Thymus (tissue), 11 donors: ENCODE results near the gene STRIP2. TPM values are rescaled to one million over a fixed set of nuclear protein-coding genes. Genes with fewer than 3 reads are reported as not detected.

Experiments used
- DNase-seq, 9 donors: peaks; one replicate each; pipeline ENCODE4 v3.0.0-alpha.2; 2013; ENCODE audit warnings: low spot score in 9 of 9, low read depth in 6 of 9, missing footprints in 1 of 9
- H3K27ac ChIP-seq, 2 donors: one replicate each; pipeline ENCODE4 v1.5.1; 2013; ENCODE audit warnings: control low read depth in 1 of 2, low read depth in 1 of 2, low read length in 1 of 2, mild to moderate bottlenecking in 1 of 2, moderate library complexity in 1 of 2
- H3K27me3 ChIP-seq, 2 donors: one replicate each; pipeline ENCODE4 v1.5.1; 2013; ENCODE audit warnings: low read length in 1 of 2; ENCODE audit not compliant: control insufficient read depth in 2 of 2, insufficient read depth in 1 of 2
- H3K36me3 ChIP-seq, 2 donors: one replicate each; pipeline ENCODE4 v1.5.1; 2013; ENCODE audit warnings: low read length in 1 of 2, mild to moderate bottlenecking in 1 of 2, moderate library complexity in 1 of 2; ENCODE audit not compliant: control insufficient read depth in 2 of 2, insufficient read depth in 2 of 2
- H3K4me1 ChIP-seq, 2 donors: one replicate each; pipeline ENCODE4 v1.5.1; 2013; ENCODE audit warnings: low read length in 2 of 2; ENCODE audit not compliant: control insufficient read depth in 2 of 2, insufficient read depth in 2 of 2
- H3K4me3 ChIP-seq, 2 donors: one replicate each; pipeline ENCODE4 v1.5.1; 2013; ENCODE audit warnings: low read length in 2 of 2, control low read depth in 1 of 2, mild to moderate bottlenecking in 1 of 2
- H3K9me3 ChIP-seq, 2 donors: one replicate each; pipeline ENCODE4 v1.5.1; 2013; ENCODE audit warnings: low read length in 1 of 2, mild to moderate bottlenecking in 1 of 2; ENCODE audit not compliant: control insufficient read depth in 2 of 2, insufficient read depth in 1 of 2
- WGBS: extraction: QIAGEN DNeasy Blood & Tissue Kit; methylation state at CpG from one replicate; pipeline ENCODE4 v1.1.7; 2013; 5-methylcytosine and 5-hydroxymethylcytosine counted together
- polyA plus RNA-seq: library from polyadenylated mRNA; stranded (reverse); fragments of 200-250 nt; gene quantifications from one replicate; pipeline ENCODE4 v1.2.3, GENCODE V29; 2013
- total RNA-seq: library from RNA; stranded (reverse); fragments of 120-200 nt; gene quantifications from one replicate; pipeline ENCODE4 v1.2.4, GENCODE V29; 2013
- donor health status: healthy.

The STRIP2 gene
- total and polyA plus RNA-seq, 2 donors, result 1.4 to 1.9 TPM

DNA sequence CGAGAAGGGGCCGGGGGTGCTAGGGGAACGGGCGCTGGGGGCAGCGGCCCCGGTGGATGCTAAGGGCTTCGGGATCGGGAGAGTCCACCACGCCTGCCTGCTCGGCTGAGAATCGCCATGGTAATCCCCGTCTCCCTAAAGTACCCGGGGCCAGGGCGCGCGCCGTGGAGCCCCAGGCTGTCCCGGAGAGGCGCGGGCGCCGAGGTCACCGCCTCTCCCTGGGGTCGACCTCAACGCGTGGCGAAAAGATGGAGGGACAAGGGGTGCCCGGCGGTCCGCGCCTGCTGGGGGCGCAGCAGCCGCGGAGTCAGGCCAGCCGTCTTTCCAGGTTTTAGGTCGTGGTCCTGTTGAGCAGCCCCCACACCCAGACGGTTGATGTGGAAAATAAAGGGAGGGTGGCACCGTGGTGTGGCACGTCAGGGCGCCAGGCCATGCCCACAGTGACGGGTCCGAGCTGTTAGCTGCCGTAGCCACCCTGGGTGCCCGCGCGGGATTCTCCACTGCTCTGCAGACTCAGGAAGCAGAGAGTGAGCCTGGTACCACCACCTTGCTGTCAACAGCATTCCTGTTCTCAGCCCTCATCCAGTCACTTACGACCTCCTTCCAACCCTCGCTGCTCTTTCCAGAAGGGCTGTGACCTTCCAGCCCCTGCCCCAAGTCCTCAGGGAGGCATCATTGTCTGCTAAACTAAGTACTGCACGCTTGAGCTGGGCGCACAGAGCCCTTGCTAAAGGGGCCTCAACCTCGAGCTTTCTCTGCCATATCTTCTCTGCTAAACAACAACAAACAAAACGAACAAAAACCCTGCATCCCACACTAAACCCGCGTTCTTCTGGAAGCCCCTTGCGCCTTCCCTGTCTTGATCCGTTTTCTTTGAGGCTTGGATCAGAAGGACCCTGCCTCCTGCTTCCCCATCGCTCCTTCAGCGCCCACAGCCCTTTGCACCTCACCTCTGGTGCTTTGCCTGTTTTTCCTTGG, 68.8 kb downstream of the STRIP2 start:
- H3K27me3 ChIP-seq, result peaks cover 3 to 20% of the 10 kb centered on the region in 2 donors
- no peak overlapping the region for H3K27ac ChIP-seq
- peak in 3 of 9 donors; percentile 5 to 16 (median 8) for DNase-seq
- H3K36me3 ChIP-seq, result no peaks in the 10 kb centered on the region
- peak overlapping the region; percentile 38 to 57 for H3K4me3 ChIP-seq
- peaks cover 4 to 13% of the 10 kb centered on the region in 2 donors for H3K4me1 ChIP-seq
- WGBS, result 18% methylated on average over 58 of the region's 58 CpGs
- no peaks in the 10 kb centered on the region for H3K9me3 ChIP-seq

GRCh38 chr7:129503725-129504124, 69.5 kb downstream of the STRIP2 start:
- no peak overlapping the region for H3K4me3 ChIP-seq
- no peaks in the 10 kb centered on the region for H3K36me3 ChIP-seq
- H3K27ac ChIP-seq, result no peak overlapping the region
- no peak for DNase-seq
- H3K4me1 ChIP-seq, result peaks cover 4 to 13% of the 10 kb centered on the region in 2 donors
- WGBS, result 98% methylated on average over 8 of the region's 8 CpGs
- H3K27me3 ChIP-seq, result peaks cover 3 to 20% of the 10 kb centered on the region in 2 donors
- H3K9me3 ChIP-seq, result no peaks in the 10 kb centered on the region

DNA sequence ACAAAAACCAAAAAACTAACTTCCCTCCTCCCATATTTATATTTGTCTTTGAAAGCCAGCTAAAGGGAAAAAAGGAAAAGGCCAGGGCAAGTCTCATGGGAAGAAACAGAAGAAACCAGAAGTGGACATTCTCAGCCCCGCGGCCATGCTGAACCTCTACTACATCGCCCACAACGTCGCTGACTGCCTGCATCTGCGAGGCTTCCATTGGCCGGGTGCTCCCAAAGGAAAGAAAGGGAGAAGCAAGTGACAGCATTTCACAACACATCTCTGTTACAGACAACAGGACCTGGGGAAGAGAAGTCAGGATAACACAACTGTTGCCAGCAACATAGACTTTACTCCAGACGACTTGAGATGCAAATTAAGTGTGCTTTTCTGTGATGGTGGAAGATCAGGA, 78.0 kb downstream of the STRIP2 start:
- H3K4me3 ChIP-seq, result no peak overlapping the region
- DNase-seq, result no peak
- no peaks in the 10 kb centered on the region for H3K4me1 ChIP-seq
- no peaks in the 10 kb centered on the region for H3K27me3 ChIP-seq
- H3K27ac ChIP-seq, result no peak overlapping the region
- 83% methylated on average over 8 of the region's 8 CpGs for WGBS
- H3K9me3 ChIP-seq, result no peaks in the 10 kb centered on the region
- H3K36me3 ChIP-seq, result no peaks in the 10 kb centered on the region

GRCh38 chr7:129513546-129513945, 79.3 kb downstream of the STRIP2 start:
- no peak overlapping the region for H3K4me3 ChIP-seq
- H3K27ac ChIP-seq, result no peak overlapping the region
- no peaks in the 10 kb centered on the region for H3K27me3 ChIP-seq
- 94% methylated on average over 10 of the region's 10 CpGs for WGBS
- no peaks in the 10 kb centered on the region for H3K36me3 ChIP-seq
- H3K9me3 ChIP-seq, result no peaks in the 10 kb centered on the region
- no peaks in the 10 kb centered on the region for H3K4me1 ChIP-seq
- no peak for DNase-seq

DNA sequence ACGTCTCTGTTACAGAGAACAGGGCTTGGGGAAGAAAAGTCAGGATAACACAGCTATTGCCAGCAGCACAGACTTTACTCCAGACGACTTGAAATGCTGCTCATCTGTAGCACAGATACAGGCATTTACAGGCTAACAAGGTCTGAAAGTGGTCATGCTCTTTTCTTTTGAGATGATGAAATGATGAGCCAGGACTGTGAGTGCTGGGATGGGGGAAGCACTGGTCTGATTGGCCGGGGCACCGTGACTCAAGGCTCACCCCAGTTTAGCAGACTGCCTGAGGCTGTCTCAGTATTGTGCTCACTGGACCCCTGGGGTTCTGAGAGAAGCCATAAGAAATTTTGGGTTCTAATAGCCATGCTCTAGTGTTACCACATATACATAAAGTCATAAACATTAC, 80.5 kb downstream of the STRIP2 start:
- H3K27ac ChIP-seq, result no peak overlapping the region
- 89% methylated on average over 4 of the region's 4 CpGs for WGBS
- H3K27me3 ChIP-seq, result no peaks in the 10 kb centered on the region
- DNase-seq, result no peak
- no peaks in the 10 kb centered on the region for H3K9me3 ChIP-seq
- no peak overlapping the region for H3K4me3 ChIP-seq
- H3K36me3 ChIP-seq, result no peaks in the 10 kb centered on the region
- H3K4me1 ChIP-seq, result no peaks in the 10 kb centered on the region

DNA sequence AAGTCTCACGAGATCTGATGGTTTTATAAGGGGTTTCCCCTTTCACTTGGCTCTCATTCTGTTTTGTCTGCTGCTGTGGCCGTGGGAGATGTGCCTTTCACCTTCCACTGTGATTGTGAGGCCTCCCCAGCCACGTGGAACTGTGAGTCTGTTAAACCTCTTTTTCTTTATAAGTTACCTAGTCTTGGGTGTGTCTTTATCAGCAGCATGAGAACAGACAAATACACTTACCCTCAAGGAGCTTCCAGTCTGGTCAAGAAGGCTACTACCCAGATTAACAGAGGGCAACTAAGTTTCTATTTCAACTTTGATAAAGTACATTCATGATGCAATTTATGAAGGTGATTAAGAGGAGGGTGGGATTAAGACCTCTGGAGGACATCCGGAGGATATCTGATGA, 81.1 kb downstream of the STRIP2 start:
- Histone ChIP-seq H3K36me3 (no peaks in the 10 kb centered on the region), H3K27ac (no peak overlapping the region), H3K27me3 (no peaks in the 10 kb centered on the region), H3K4me3 (no peak overlapping the region), H3K4me1 (no peaks in the 10 kb centered on the region), H3K9me3 (no peaks in the 10 kb centered on the region)
- no peak for DNase-seq
- 93% methylated on average over 4 of the region's 4 CpGs for whole genome bisulfite sequencing

- peaks cover 0 to 10% of the 10 kb centered on the region in 2 donors for H3K27me3 ChIP-seq
- DNase-seq, result no peak
Measured at GRCh38 chr7:129517931-129518330, 83.7 kb downstream of the STRIP2 start.

DNA sequence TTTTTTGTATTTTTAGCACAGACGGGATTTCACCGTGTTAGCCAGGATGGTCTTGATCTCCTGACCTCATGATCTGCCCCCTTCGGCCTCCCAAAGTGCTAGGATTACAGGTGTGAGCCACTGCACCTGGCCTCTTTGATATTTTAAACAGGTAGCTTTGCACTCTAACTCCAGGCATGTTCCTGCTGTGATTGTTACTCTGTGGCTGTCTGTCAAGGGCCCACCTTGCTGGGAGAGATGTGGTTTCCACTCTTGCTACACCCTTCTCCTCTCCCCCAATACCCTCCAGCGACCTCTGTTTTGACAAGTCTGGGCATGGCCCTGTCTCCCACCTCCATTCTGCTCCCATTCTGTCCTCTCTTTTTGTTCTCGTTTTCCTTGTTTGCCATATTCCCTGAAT, 85.2 kb downstream of the STRIP2 start:
- Histone ChIP-seq H3K4me1 (no peaks in the 10 kb centered on the region), H3K27me3 (peaks cover 0 to 13% of the 10 kb centered on the region in 2 donors), H3K36me3 (no peaks in the 10 kb centered on the region), H3K4me3 (no peak overlapping the region), H3K27ac (no peak overlapping the region), H3K9me3 (no peaks in the 10 kb centered on the region)
- no peak for DNase-seq
- WGBS, result 60% methylated on average over 5 of the region's 5 CpGs

More at GRCh38 chr7:129517931-129518330, 83.7 kb downstream of the STRIP2 start:
- no peaks in the 10 kb centered on the region for H3K36me3 ChIP-seq
- H3K9me3 ChIP-seq, result no peaks in the 10 kb centered on the region
- no peak overlapping the region for H3K27ac ChIP-seq
- H3K4me3 ChIP-seq, result no peak overlapping the region
- WGBS, result 93% methylated on average over 6 of the region's 6 CpGs
- H3K4me1 ChIP-seq, result no peaks in the 10 kb centered on the region

DNA sequence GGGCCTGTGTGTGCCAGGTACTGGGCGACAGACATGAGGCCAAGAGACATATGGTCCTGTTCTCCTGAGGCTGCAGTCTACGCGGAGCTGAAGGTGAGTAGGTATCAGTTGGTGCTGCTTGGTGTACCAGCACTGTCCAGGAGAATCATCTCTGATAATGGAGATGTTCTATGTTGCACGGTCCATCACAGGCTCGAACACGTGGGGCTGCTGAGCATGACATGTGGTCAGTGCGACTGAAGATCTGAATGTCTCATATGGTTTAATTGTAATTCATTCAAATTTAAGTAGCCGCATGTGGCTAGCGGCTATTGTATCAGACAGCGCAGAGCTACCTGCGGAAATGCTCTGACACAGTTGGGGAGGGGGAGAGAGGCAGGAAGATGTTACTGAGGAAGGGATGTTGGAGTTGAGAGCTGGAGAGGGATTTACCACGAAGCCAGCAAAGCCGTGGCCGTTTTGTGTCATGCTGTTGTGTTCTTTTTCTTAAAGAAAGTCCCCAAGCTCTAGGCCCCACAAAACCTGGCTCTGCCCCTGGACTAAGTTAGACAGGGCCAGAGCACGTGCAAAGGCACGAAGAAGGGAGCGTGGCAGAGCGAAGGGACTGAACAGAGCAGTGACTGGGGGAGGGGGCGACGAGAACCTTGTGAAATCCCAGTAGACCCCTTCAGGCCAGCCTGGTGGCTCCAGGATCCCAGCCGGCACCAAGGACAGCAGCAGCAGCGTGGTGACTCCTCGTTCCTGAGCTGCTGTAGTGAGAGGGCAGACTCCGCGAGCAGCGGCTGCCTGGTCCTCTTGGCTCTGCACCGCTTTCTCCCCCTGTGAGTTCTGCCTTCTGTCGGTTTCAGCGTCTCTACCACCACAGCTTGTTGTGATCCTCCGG, 88.1 kb downstream of the STRIP2 start:
- no peak overlapping the region for H3K27ac ChIP-seq
- no peaks in the 10 kb centered on the region for H3K36me3 ChIP-seq
- no peak overlapping the region for H3K4me3 ChIP-seq
- no peak for DNase-seq
- peaks cover 0 to 15% of the 10 kb centered on the region in 2 donors for H3K27me3 ChIP-seq
- no peaks in the 10 kb centered on the region for H3K9me3 ChIP-seq
- H3K4me1 ChIP-seq, result no peaks in the 10 kb centered on the region
- 58% methylated on average over 30 of the region's 30 CpGs for WGBS
